ENCODE measurements around the gene SPAG6.
A peak's percentile ranks its signal among the peaks of the same experiment; 100 is the strongest.

Gene SPAG6

DNA sequence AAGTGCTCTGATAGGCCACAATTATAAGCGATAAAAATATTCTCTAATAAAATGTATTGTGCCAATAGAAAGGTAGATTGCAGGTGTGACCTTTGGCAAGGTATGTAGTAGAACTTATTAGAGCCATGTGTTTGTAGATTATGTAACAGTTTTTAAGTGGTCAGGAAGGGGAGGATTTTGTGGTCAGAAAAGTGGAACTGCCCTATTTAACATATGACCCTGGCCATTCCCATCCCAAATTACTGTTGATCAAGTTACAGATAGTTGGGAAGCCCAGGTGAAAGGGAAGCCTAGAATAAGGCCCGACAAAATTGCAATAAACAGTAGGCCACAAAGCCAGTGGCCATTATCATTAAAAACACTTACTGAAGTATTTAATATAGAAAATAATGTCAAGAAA is 89.2 kb downstream of the SPAG6 start:
- no peak for DNase-seq (ENCODE audit: low spot score)

DNA sequence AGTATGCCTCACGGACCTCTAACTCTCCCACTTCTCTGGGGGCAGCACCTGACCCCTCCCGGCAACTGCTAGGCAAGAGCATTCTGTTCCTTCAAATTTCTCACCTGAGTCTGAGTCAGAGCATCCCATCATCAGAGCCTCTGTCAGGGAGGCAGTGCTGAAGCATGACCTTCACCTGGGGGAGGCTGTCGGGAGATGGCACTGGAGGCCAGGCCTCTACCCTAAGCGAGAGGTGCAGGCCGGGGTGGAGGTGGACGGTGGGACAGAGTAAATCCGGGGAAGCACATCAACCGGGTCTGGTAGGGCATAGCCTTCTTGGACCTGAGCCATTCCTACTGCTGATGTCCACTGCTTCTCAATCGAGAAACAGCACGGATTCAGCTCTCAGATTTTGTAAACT is 90.4 kb downstream of the SPAG6 start:
- DNase-seq (ENCODE audit: low spot score): no peak

- peak; percentile 37 for DNase-seq (ENCODE audit: low spot score)
These were observed 91.2 kb downstream of the SPAG6 start for GRCh38 chr10:22436526-22436892.

DNA sequence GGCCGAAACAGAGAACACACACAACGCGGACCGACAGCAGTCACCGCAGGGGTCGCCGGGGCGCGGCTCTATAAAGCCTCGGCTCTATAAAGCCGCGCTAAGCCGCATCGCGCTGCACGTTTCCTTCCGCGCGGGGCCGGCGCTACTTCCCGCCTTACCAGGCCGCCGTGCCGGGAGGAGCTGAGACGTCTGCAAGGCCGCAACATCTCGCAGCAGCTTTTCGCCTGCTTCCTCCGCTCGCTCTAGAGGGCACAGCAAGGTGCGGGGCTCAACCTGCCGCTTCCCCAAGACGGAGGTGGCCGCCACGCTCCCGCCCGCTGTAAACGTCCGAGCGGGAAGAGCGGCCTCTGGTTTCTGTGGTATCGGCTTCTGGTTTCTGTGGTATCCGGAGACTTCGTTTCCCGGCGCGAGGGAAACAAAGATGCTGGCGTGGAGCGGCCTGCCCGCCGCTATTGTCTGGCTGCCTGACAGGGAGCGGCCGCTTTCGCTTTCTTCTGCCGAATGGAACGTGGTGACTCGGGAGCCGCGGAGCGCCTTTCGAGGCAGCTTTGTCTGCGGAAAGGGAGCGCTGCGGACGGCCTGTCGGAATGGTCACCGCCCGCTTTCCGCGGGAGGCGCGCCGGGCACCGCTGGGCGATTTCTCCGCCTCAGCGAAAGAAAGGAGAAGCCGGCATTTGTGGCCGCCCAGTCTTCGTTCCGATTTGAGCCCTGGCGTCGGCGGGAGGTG is 91.8 kb downstream of the SPAG6 start:
- DNase-seq (ENCODE audit: low spot score): peak; percentile 91

DNA sequence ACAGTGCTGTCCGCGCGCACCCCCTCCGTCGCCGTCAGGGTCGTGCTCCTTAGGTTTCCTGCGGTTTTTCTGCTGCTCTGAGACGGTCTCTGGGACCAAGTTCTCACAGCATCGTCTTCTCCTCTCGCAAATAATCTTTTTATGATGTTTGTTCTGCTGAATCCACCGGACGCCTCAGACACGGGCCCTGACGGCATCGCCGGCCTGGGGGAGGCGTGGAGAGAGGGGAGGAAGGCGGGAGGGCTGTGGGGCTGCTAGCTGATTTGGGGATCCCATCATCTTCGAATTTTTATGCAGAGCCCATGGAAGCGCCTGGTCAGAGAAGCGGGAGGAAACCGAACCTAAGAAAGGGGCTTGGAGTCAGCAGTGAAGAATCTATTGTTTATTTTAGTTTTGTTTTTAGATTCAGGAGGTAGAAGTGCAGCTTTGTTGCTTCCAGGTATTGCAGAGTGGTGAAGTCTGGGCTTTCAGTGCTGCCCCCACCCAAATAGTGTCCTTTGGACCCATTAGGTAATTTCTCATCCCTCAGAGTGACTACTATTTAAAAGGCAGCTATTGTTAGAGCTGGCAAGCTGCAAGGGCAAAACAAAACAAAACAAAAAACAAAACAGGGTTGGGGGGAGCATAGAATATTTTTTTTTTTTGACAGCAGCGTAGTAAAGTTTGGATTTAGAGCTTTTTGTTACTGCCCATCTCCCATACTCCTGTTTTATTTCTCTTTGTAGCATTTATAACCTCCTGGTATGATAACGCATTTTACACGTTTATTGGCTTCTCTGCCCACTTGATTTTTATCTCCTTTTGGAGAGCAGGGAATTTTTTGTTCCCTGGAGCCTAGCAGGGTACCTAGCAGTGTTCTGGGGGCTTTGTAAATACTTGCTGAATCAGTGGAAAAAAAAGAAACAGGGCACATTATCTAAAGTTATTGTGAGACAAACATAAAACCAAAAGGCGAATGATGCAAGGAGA is 92.6 kb downstream of the SPAG6 start:
- peak; percentile 47 for DNase-seq (ENCODE audit: low spot score)

GRCh38 chr10:22438711-22439110 is 93.4 kb downstream of the SPAG6 start:
- DNase-seq (ENCODE audit: low spot score): no peak

DNA sequence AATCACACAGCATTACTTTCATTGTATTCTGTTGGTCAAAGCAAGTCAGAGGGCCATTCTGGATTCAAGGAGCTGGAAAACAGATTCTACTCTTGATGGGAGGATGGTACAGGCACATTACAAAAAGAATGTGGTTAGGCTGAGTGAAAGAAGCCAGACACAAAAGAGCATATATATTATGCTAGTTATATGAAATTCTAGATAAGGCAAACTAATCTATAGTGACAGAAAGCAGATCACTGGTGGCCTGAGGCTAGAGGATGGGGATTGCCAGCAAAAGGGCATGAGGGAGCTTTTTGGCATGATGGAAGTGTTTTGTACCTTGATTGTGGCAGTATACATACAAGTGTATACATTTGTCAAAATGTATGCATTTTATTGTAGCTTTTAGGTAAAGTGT is 96.8 kb downstream of the SPAG6 start:
- no peak for DNase-seq (ENCODE audit: low spot score)

GRCh38 chr10:22442468-22442867 is 97.2 kb downstream of the SPAG6 start:
- no peak for DNase-seq (ENCODE audit: low spot score)

GRCh38 chr10:22443175-22443901 is 98.0 kb downstream of the SPAG6 start:
- DNase-seq (ENCODE audit: low spot score): no peak

DNA sequence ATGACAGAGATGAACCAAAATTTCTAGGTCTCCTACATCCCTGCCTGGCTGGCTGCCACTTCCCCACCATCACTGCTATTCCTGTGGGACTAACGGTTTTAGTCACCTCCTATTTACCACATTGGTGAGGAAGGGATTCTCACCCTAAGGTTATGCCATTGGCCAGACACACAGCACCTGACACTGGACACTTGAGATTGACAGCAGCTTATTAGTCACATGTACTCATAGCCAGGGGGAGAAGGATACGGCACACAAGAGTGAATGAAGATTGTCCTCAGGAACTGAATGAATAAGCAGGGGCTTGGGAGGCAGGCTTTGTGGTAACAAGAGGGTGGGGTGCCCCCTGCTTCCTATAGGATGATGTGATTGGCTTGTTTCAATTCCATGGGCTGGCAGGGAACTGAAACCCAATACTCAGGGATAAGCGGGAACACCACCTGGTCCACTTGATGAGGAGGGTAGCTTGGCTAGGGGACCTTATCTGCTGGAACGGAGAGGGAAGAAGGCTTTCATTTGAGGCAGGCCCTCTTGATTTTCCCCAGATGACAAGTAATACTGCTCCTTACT is 99.0 kb downstream of the SPAG6 start:
- DNase-seq (ENCODE audit: low spot score): no peak

- no peak for DNase-seq (ENCODE audit: low spot score)
These were observed 100.2 kb downstream of the SPAG6 start for GRCh38 chr10:22445495-22445894.

- DNase-seq (ENCODE audit: low spot score): no peak
These were observed 101.8 kb downstream of the SPAG6 start for GRCh38 chr10:22447068-22447467.

GRCh38 chr10:22451346-22451745 is 106.0 kb downstream of the SPAG6 start:
- DNase-seq (ENCODE audit: low spot score): no peak

DNA sequence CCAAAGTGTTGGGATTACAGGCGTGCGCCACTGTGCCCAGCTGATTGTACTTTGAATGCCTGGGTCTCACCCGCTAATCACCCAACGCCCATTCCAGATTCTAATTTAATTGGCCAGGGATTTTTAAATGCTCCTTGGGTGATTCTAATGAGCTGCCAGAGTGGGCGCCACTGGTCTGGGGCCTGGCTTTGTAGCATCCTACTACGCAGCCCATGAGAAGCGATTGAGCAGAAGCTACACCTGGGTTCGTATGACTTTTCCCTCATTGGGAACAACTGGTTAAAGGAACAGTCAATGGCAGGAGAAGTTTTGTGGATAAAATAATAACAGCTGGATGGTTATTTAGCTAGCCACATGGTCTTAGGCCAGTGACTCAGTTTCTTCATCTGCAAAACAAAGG is 108.0 kb downstream of the SPAG6 start:
- DNase-seq (ENCODE audit: low spot score): no peak

DNA sequence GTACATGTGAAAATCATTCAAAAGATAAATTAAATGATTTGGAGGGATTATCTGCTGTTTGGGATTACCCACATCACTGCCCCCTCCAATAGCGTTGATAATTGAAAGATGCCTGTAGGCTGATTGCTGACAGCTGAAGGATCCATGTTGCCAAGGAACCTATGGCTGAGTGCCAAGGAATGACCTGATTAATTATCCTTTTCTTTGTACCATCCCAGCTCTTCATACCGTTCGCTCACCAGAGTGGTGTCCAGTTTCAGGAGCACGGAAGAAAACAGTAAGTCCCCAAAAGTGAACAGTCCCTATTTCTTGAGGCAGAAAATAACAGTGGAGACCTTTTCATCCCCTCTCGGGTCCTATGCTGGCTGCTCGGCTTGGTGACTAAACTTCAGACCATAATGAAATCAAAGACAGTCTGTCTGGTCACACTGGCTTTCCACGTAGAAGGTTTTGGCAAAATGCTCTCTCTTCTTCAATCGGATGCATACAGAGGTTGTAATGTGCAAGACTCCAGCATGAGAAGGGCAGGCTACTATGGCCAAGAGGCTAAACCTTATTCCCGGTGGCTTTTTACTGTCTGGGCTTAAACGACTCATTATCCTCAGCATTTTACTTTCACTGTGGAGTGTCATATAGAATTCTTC is 108.8 kb downstream of the SPAG6 start:
- DNase-seq (ENCODE audit: low spot score): no peak

DNA sequence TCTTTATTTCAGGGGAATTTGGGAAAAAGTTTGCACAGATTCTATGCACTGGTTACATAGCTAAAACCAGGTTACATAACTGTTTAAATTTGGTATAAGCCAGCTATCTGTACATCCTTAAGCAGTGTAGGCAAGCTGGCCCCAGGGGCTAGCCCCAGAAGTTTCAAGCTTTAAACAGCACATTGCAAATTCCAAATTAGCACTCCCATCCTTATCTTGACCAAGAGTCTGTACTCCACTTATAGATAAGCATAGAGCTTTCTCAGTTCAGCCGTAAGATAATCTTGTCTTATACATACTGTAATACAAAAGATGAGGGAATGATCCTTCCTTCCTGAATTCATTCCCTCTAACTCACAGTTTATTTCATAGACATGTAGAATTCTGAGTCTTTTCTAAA is 109.3 kb downstream of the SPAG6 start:
- no peak for DNase-seq (ENCODE audit: low spot score)

DNA sequence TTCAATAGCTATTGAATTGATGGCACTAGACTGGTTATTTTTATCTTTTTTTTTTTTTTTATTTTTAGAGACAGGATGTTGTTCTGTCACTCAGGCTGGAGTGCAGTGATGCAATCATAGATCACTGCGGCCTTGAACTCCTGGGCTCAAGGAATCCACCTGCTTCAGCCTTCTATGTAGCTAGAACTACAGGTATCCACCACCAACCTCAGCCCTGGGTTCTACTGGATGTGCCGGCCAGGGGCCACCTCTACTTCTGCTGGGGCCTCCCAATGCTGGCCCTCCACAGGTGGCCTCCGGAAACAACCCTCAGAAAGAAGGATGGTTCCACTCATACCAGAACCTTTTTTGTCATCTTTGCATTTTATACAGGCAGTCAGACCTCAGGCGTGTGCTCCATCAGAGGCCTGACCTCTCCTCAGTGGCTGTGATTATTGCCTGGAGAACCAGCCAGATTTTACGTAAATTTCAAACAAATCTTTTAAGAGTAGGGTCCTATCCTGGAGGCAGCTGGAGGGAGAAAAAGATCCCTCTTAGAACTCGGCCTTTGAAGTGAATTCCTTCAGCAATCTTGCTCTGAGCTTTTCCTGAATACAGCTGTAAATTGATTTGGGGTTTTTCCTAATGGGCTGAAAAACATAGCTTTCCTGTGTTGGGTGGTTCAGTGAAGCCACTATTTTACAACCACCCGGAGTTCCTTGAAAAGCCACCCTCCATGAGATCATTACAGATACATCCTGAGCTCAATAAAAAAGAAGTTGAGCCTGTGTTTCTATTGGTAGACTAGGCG is 110.0 kb downstream of the SPAG6 start:
- DNase-seq (ENCODE audit: low spot score): no peak

GRCh38 chr10:22456486-22456885 is 111.2 kb downstream of the SPAG6 start:
- no peak for DNase-seq (ENCODE audit: low spot score)

GRCh38 chr10:22458272-22459038 is 113.2 kb downstream of the SPAG6 start:
- no peak for DNase-seq (ENCODE audit: low spot score)

DNA sequence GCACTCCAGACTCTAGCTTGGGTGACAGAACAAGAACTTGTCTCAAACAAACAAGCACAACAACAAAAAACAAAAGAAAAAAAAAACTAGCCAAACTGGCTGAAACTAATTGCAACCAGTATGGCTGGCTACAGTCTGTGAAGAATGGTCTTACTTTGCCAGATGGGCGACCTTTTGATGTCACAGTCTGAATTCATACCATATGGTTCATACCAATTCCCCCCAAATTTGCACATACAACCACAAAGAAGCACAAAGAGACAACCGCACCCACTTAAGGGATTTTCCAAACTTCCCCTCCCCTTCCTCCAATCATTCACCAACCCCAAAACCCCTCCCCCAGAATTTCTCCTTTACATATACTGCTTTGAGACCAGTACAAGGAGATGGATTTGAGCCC is 114.2 kb downstream of the SPAG6 start:
- no peak for DNase-seq (ENCODE audit: low spot score)
